GM12801 (cell line): ENCODE measurements around the gene ERBB3.

ENCODE experiments used
- TF ChIP-seq, protein P1 (sequence below): IDR thresholded peaks from one replicate; pipeline ENCODE4 v1.5.1; 2011; ENCODE audit warnings: control low read depth; ENCODE audit not compliant: insufficient read length; ENCODE audit errors: extremely low read depth

The ERBB3 gene

DNA sequence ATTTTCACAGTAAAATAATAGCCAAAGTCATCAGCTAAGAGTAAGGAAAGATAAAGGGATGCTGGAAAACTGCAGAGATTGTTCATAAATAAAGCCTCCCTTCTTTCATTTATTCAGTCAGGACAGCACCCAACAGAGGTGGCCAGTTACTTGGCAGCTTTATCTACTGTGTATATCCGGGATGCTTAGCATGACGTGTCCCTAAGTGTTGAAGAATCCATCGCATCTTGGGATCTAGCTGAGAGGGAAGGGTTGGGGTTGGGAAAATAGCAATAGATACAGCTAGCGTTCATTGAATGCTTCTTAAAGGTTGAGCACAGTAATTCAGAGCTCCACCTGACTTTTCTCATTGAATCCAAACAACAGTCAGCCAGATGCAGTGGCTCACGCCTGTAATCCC, 5.6 kb upstream of the ERBB3 start:
- TF ChIP-seq, protein P1, sequence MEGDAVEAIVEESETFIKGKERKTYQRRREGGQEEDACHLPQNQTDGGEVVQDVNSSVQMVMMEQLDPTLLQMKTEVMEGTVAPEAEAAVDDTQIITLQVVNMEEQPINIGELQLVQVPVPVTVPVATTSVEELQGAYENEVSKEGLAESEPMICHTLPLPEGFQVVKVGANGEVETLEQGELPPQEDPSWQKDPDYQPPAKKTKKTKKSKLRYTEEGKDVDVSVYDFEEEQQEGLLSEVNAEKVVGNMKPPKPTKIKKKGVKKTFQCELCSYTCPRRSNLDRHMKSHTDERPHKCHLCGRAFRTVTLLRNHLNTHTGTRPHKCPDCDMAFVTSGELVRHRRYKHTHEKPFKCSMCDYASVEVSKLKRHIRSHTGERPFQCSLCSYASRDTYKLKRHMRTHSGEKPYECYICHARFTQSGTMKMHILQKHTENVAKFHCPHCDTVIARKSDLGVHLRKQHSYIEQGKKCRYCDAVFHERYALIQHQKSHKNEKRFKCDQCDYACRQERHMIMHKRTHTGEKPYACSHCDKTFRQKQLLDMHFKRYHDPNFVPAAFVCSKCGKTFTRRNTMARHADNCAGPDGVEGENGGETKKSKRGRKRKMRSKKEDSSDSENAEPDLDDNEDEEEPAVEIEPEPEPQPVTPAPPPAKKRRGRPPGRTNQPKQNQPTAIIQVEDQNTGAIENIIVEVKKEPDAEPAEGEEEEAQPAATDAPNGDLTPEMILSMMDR = no peak

DNA sequence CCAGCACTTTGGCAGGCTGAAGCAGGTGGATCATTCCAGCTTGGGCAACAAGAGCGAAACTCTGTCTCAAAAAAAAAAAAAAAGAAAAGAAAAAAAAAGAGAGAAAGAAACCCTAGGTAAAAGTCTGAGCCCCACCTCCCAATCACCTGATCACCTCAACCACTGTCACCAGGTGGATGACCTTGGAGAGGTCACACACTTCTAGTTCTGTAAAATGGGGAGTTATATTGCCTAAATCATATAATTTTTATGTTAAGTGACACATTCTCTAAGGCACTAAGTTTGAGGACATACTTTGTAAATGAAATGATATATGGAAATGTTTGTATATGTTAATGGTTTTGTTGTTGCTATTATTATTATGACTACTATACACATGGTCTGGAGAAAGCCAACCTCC, 1.5 kb upstream of the ERBB3 start:
- TF ChIP-seq, protein P1 = no peak

DNA sequence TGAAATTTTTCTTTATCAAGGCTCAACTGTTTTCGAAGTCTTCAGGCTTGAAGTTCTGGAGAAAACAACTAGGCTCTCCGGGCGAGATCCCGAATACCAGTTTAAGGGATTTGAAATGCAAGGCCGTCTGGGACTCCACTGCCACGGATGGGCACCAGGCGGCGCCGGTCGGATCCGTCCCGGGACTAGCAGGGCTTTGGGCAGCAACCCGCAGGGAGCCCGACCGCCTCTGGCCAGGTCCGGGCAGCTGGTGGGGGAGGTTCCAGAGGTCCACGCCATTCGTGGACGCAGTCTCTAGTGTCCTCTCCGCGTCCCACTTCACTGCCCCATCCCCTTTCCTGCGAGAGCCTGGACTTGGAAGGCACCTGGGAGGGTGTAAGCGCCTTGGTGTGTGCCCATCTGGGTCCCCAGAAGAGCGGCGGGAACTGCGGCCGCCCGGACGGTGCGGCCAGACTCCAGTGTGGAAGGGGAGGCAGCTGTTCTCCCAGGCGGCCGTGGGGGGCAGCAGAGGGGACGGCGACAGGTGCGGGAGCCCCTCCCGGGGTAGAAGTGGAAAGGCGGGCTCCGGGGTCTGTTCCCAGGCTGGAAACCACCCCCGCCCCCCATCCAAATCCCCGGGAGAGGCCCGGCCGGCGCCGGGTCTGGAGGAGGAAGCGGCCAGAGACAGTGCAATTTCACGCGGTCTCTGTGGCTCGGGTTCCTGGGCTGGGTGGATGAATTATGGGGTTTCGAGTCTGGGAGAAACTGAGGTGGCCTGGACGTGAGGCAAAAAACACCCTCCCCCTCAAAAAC, 838 bp upstream of the ERBB3 start:
- TF ChIP-seq, protein P1 = no peak

DNA sequence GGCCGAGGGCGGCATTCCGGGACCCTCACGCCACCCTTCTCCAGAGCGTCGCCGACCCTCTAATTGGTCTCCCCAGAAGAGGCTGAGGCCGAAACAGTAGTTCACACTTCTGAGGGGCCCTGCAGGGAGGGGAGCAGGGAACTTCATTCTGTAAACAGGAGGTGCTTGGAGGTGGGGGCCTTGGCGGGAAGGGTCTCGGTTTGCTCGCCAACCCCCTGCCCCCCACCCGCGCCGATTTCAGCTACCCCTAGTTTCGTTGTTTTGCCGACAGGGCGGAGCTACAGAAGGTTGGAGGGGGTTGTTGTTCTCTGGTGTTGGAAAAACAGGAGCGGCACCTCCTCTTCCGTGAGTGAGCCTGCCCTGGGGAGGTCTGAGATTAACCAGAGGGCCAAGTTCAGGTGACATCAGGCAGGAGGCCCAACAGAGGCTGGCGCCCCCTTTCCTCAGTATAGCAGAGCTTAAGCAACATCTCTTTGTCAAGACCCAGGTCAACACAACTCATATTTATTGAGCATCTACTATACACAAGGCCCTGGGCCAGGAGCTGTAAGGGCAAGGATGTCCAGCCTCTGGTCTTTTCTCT, 682 bp downstream of the ERBB3 start:
- TF ChIP-seq, protein P1 = no peak

DNA sequence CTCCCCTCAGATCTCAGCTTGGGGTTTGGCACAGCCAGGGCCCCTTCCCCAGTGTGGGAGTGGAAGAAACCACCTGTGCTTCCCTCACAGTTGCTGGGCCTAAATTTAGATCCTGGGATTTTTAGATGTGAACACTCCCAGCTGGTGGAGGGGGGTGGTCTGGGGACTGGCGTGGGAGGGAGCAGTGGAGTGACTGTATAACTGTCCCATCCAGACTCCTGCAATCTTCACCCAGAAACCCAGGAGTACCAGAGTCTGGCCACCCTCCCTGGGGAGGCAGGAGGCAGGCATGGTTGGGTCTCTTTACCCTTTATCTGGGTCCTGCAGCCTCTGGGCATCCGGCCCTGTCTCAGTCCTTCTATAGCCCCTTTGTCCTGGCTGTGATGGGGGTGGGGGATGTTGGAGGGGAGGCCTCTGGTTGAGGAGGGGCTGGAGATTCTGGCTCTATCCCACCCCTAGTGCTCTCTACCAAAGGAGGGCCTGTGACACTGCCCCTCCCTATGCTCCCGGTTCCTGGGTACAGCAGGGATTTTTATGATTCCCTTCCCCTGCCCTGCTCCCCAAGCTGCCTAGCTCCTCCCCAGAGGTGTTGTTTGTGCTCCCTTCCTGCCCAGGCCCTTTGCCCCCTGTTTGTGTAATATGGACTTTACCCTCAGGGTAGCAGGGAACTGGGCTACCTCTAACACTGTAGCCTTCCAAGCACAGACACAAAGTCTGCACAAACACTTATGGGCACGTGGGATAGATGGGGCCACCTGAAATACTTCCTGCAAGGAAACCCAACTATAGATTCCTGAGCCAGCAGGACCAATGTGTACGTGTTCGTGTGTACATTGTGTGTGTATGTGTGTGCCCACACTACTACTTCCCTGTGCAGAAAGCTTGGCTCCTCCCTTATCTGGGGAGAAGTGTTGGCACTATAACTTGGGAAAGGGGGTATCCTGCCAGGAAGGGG, 1.7 kb downstream of the ERBB3 start:
- TF ChIP-seq, protein P1 = no peak

DNA sequence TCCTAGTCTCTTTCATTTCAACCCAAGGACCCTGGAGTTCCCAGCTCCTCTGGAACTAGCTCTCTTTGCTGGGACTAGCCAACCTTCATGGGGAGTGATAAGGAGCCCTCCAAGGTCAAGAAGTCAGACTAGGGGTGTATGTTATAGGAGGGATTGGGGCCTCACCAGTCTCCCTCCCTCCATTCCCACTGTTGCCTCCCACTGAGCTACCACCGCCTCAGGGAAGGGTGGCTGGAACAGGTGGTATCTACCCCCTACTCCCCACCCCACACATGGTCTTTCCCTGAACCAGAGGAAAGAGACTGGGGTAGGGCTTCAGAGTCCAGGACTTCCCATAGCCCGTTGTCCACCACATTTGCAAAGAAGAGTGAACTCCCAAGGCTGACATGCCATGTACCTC, 2.4 kb downstream of the ERBB3 start:
- TF ChIP-seq, protein P1 = no peak

DNA sequence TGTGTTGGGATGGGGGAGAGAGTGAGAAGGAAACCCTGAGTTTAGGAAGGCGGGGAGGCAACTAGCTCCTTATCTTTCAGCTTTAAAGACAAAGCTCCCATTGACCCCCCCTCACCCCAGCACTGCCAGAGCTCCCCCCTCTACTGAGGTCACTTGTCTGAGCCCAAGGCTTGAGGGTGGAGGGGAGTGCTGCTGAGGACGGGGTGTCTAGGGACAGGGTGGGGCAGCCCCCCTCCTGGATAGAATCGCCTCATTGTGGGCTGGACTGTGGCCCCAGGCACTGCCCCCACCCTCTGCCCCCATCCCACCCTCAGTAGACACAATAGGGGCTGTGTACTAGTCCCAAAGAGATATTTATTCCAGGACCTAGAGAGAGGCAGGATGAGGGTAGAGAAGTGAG, 3.0 kb downstream of the ERBB3 start:
- TF ChIP-seq, protein P1 = no peak
